HK-2 (cell line): ENCODE results near the gene LARP4B.
"Not testable (repeated sequence)": the region's sequence is repeated elsewhere in the genome, so short reads cannot be mapped to it uniquely, and the experiment has no call there.

Source experiments
- DNase-seq: peaks from one replicate; pipeline ENCODE4 v3.0.0-alpha.2; 2018; ENCODE audit not compliant: unreplicated experiment

Gene LARP4B

GRCh38 chr10:958106-958505 lies 26.6 kb upstream of the LARP4B start:
- no peak for DNase-seq

DNA sequence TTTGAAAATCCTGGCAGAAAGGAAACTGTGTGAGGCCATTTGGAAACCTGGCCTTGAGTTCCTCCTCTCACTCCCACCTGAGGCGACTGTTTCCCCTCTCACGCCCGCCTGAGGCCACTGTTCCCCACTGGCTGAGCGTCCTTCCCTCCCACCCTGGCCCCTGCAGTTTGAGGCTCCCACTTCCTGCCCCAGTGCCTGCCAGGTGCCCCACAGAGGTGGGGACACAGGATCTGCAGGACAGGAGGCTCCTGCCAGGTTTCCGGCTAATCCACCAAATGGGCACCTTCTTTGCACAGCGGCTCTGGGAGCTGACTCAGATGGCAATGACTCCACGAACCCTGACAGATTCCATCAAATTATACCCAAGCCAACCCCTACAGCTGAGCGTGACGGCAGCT lies 24.3 kb upstream of the LARP4B start:
- DNase-seq, result no peak

DNA sequence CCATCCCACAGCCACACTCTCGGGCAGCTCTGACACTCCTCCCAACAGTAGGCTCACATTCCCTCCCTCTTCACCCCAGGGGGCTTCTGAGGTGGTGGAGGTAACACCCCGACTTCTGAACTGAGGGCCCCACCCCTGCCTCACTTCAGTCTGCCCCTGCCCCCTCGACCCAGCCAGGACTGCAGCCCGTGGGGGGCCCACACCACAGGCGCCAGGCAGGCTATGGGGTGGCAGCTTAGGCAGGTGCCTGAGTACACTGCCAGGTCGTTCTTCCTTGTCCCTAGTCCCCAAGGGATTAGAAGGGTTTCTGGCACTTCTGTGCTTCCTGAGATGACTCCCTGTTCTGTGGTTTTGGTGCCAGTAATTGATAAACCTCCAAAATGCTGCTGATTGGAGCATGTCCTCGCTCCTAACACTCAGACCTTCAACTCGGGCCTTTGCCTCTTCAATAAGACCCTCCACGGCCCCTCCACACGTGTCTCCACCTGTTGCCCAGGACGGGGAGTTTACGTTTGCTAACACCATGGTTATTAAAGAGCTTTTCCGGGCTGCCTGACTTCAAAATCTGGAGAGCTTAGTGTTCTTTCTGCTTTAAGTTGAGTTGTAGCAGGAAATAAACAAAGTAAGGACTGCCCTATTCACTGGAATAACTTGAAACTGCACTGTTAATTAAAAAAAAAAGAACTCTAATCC lies 23.8 kb upstream of the LARP4B start:
- no peak for DNase-seq

- no peak for DNase-seq
Measured at GRCh38 chr10:954396-954795, 22.9 kb upstream of the LARP4B start.

GRCh38 chr10:953836-954235 lies 22.3 kb upstream of the LARP4B start:
- no peak for DNase-seq

- no peak for DNase-seq
Measured at GRCh38 chr10:949446-949845, 17.9 kb upstream of the LARP4B start.

- no peak for DNase-seq
Measured at GRCh38 chr10:948347-948746, 16.8 kb upstream of the LARP4B start.

DNA sequence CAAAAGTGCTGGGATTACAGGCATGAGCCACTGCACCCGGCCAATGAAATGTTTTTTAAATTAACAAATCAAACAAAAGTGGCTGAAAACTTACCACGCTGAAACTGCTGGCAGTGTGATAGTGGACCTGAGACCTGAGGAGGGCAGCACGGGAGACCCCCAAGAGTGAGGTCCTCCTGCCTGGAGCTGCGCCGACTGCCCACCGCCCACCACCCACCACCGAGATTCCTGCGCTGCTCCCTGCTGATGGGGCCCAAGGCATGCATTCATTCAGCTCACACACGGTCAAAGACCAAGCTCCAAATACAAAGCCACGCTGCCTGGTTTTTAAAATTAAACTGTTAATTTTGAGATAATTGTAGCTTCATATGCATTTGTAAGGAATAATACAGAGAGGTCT lies 16.4 kb upstream of the LARP4B start:
- DNase-seq, result no peak

GRCh38 chr10:947051-947450 lies 15.5 kb upstream of the LARP4B start:
- DNase-seq, result no peak

DNA sequence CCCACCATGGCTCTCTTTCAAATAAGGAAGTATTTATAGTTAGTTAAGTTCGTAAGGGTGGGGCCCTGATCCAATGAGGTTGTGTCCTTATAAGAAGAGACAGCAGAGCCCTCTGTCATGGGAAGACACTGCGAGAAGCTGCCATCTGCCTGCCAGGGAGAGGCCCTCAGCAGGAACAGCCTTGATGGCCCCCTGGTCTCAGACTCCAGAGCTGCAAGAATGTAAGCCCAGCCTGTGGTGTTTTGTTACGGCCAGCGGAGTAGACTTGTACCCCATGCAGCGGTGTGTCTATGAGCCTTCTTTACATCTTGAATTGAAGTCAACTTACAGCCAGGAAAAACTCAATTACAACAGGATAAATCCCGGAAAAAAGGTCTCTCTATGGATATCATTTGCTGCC lies 14.3 kb upstream of the LARP4B start:
- no peak for DNase-seq

DNA sequence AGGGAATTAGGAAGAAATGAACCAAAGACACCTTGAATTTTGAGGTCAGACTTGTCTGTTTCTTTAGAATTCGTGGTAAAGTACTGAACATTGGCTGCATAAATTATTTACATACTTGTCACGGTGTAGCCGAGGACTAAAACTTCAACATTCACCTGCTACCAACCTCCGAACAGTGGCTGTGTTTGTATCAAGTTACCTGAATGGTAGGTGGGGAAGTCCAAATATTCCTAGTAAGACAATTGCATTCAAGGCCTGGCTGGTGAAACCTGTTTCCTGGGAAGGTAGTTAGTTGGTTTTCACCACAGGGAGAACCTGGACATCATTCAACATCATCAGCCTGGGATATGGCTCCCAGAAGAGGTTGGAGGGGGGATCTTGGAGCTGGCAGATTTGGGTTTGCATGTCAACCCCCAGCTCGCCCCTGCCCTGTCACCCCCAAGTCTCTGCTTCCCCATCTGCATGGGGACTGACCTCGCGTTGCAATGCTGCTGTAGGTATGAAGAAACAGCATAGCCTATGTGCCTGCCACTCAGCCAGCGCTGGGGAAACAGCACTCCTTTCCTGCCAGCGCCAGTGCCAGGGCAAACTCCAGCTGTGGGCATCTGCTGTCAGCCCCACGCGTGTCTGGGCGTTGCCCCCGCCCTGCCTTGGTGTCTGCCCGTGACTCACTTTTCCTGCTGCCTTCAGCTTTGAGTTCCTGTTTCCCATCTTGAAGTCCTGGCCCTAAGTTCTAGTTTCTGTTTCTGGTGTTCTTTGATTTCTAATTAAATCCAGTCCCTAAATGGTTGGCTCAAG lies 12.7 kb upstream of the LARP4B start:
- DNase-seq, result no peak

DNA sequence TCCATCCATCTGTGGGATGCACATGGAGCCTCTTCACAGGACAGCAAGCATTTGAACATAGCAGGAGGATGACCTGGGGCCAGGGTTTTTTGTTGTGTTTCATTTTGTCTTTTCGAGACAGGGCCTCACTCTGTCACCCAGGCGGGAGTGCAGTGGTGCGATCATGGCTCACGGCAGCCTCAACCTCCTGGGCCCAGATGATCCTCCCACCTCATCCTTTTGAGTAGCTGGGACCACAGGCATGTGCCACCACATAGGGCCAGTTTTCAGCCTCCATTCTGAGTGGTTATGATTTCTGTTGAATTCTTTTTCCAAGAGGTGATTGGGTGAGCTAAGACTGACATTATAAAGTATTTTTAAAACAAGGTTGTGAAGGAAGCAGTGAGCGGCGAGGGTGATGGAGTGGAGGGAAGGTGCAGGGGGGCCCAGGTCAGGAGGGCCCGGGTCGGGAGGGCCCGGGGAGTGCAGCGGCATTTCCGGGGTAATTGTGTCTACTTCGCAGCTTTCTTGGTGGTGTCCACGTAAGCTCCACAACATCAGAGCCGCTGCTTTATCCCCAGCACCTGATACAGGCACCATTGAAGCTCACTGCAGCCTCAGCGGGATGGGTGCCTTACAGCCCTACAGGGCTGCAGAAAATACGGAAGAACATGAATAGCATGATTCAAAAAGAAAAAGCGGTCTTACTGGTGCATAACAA lies 12.0 kb upstream of the LARP4B start:
- no peak for DNase-seq

DNA sequence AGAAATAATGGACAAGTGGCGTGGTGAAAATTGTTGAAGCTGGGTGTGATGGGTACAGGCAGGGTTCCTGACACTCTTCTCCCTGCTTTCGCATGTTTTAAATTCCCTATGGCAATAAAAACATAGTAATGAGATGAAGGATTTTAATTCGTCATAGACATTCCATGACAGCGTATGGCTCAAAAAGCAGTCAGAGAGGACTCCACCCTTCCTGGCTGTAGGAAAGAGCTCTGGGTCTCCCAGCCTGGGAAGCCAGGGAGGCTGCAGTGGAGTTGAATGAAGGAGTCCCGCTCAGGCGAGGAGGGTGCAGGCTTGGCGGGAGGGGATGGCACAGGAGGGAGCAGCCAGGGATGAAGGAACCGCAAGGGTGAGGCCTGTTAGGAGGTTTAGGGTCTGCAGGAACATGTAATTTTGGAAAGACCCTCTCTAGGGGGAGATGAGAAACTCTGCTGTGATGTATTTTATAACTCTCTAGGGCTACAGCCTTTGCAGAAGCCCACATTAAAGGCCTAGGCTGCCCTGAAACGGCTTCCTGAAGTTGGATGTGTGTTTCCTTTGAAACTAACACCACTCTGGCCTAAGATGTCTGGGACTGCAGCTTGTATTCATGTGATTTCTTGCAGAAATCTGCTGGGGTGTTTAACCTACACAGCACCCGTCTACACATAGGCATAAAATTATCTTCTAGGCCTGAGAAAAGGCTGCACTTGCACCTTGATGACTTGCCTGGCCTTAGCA lies 7.6 kb upstream of the LARP4B start:
- no peak for DNase-seq

GRCh38 chr10:934746-935406 lies 3.4 kb upstream of the LARP4B start:
- DNase-seq, result no peak

DNA sequence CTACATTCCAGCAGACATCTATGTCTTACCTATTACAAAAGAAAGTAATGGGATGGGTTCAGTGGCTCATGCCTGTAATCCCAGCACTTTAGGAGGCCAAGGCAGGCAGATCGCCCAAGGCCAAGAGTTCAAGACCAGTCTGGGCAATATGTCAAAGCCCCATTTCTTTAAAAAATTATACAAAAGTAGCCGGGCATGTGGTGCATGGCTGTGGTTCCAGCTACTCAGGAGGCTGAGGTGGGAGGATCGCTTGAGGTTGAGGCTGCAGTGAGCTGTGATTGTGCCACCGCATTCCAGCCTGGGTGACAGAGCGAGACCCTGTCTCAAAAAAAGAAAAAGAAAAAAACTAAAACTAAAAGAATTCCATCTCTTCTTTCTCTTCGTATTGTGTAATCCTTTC lies 2.7 kb upstream of the LARP4B start:
- not testable (repeated sequence) for DNase-seq

- DNase-seq, result no peak
Measured at GRCh38 chr10:932589-932988, 1.1 kb upstream of the LARP4B start.

GRCh38 chr10:930625-931325 lies 730 bp downstream of the LARP4B start:
- DNase-seq, result peak; percentile 50

DNA sequence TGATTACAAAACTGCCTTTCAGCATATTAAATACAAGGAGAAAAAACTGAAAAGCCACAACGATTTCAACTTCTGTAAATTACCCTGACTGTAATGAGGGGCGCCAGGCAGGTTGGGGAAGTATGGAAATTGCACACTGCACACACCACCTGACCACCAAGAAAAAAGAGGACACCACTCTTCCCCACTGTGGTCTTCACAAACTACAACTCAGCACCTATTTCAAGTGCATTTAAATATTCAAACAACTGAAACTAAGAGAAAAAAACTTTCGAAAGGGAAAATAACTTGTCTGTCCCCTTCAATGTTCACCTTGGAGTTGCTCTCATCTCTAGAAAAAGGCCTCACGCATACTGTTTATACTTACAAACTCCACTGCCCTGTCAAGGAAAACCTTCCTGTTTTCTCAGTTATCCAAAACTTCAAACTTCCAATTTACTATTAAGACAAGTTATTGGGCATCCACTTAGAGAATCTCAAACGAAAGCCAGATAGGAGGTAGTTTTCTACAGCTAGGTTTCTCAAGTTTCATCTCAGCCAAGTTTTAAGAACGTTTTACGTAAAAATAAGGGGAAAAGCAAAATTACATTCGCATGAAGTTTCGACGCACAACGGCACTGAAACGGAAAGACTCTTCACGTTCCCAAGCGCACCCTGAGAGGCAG lies 1.4 kb downstream of the LARP4B start:
- DNase-seq, result no peak

DNA sequence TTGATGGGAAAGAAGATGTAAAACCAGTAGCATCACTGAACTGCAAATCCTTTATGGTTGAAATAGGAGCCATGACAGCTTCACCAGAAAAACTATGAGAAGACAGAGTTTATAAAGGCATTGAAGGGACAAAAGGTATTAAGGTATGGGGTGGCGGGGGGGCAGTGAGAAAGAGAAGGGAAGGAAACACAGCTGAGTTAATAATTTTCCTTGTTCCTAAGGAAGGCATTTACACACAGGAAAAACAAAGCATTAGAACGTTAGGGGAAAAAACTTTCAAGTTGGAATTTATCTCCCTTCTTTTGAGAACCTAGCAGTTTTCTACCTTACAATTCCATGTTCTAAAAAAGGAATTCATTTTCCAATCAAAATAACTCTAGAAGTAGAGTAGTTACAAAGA lies 4.4 kb downstream of the LARP4B start:
- no peak for DNase-seq

GRCh38 chr10:926075-926698 lies 5.3 kb downstream of the LARP4B start:
- no peak for DNase-seq
